Measurements from ENCODE around the gene LAIR2. TPM values are rescaled to one million over a fixed set of nuclear protein-coding genes. Genes with fewer than 3 reads are reported as not detected.

The LAIR2 gene
- total and polyA plus RNA-seq, 2 of the 13 experiments (the other 11 are each of a cell fraction or from before 2014, with no cell fraction given), result 1.3 to 1.9 TPM

DNA sequence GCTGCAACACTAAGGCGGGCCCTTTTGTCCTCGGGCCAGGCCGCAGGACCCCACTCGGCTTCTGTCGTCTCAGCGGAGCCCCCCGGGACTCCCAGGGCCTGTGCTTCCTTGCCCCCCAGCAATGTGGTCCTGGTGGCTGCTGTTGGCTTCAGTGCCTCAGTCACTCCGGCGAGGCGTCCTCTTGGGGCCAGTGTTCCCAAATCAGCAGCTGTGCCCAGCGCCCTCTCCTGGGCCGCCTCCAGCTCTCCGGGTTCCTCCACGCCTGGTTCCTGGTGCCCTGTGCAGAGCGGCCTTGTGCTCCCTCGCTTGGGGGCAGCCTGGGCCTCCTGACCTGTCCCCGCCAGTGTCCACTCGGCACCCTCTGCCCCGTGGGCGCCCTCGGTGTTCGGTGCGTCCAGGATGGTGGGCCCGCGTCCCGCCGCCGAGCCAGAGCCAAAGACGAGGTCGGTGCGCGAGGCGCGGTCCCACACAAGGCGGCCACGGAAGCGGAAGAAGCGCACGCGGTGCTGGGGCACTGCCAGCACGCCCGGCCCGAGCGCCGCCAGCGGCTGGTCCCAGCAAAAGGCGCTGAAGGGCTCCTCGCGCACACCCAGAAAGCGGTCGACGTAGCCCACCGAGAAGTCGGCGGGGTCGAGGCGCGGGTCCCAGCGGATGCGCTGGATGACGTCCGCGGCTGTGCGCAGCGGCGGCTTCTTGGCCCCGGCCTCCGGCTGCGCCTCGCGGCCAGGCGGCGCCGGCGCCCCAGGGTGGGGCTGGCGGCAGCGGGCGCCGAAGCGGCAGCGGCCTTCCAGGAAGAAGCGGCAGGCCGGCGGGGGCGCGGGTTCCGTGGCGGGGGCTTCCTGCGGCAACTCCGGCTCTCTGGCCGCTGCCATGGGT lies 39.7 kb upstream of the LAIR2 start (continued):
- TF ChIP-seq ZBTB43 (CRISPR knock-in tag; conservative IDR thresholded peaks at IDR 0.05), result no peak; the same call in 1 of the 2 replicates
- 0 out of 2 replicates have a peak, but pooled peaks have one; percentile 30 for TF ChIP-seq FOXM1 (CRISPR knock-in tag; IDR thresholded peaks at IDR 0.05)
- TF ChIP-seq NR2F1 (CRISPR knock-in tag; IDR thresholded peaks at IDR 0.05), result no peak
- TF ChIP-seq ATF7-NPFF (CRISPR knock-in tag; IDR thresholded peaks at IDR 0.05; ENCODE audit: low read depth), result peak; percentile 92
- TF ChIP-seq ZNF282 (IDR thresholded peaks at IDR 0.05; ENCODE audit: partially characterized antibody), result no peak
- no peak for TF ChIP-seq NFE2 (CRISPR knock-in tag; IDR thresholded peaks at IDR 0.05)
- TF ChIP-seq, protein P1, sequence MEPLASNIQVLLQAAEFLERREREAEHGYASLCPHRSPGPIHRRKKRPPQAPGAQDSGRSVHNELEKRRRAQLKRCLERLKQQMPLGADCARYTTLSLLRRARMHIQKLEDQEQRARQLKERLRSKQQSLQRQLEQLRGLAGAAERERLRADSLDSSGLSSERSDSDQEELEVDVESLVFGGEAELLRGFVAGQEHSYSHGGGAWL (CRISPR knock-in tag; IDR thresholded peaks at IDR 0.05), result no peak
- TF ChIP-seq ARHGAP35 (CRISPR knock-in tag; IDR thresholded peaks at IDR 0.05; ENCODE audit: borderline replicate concordance), result no peak
- peak; percentile 74; the same call in 1 of the 2 replicates for TF ChIP-seq NFIB (CRISPR knock-in tag; IDR thresholded peaks at IDR 0.05; ENCODE audit: borderline replicate concordance)
- TF ChIP-seq FIP1L1 (IDR thresholded peaks at IDR 0.05; ENCODE audit: borderline replicate concordance, insufficient read depth, low read depth, low read length), result no peak
- TF ChIP-seq ZNF460 (CRISPR knock-in tag; IDR thresholded peaks at IDR 0.05; ENCODE audit: borderline replicate concordance), result no peak
- TF ChIP-seq, protein P2, sequence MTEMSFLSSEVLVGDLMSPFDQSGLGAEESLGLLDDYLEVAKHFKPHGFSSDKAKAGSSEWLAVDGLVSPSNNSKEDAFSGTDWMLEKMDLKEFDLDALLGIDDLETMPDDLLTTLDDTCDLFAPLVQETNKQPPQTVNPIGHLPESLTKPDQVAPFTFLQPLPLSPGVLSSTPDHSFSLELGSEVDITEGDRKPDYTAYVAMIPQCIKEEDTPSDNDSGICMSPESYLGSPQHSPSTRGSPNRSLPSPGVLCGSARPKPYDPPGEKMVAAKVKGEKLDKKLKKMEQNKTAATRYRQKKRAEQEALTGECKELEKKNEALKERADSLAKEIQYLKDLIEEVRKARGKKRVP (CRISPR knock-in tag; IDR thresholded peaks at IDR 0.05), result no peak
- TF ChIP-seq CEBPG (CRISPR knock-in tag; IDR thresholded peaks at IDR 0.05), result no peak
- no peak for TF ChIP-seq ARNTL (CRISPR knock-in tag; IDR thresholded peaks at IDR 0.05)
- peak; percentile 28; the same call in 1 of the 2 replicates for TF ChIP-seq ZNF558 (CRISPR knock-in tag; IDR thresholded peaks at IDR 0.05; ENCODE audit: borderline replicate concordance)
- TF ChIP-seq, protein P3, sequence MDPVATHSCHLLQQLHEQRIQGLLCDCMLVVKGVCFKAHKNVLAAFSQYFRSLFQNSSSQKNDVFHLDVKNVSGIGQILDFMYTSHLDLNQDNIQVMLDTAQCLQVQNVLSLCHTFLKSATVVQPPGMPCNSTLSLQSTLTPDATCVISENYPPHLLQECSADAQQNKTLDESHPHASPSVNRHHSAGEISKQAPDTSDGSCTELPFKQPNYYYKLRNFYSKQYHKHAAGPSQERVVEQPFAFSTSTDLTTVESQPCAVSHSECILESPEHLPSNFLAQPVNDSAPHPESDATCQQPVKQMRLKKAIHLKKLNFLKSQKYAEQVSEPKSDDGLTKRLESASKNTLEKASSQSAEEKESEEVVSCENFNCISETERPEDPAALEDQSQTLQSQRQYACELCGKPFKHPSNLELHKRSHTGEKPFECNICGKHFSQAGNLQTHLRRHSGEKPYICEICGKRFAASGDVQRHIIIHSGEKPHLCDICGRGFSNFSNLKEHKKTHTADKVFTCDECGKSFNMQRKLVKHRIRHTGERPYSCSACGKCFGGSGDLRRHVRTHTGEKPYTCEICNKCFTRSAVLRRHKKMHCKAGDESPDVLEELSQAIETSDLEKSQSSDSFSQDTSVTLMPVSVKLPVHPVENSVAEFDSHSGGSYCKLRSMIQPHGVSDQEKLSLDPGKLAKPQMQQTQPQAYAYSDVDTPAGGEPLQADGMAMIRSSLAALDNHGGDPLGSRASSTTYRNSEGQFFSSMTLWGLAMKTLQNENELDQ (CRISPR knock-in tag; IDR thresholded peaks at IDR 0.05; ENCODE audit: borderline replicate concordance), result no peak
- TF ChIP-seq, protein P4, sequence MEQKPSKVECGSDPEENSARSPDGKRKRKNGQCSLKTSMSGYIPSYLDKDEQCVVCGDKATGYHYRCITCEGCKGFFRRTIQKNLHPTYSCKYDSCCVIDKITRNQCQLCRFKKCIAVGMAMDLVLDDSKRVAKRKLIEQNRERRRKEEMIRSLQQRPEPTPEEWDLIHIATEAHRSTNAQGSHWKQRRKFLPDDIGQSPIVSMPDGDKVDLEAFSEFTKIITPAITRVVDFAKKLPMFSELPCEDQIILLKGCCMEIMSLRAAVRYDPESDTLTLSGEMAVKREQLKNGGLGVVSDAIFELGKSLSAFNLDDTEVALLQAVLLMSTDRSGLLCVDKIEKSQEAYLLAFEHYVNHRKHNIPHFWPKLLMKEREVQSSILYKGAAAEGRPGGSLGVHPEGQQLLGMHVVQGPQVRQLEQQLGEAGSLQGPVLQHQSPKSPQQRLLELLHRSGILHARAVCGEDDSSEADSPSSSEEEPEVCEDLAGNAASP (CRISPR knock-in tag; IDR thresholded peaks at IDR 0.05; ENCODE audit: borderline replicate concordance), result no peak
- no peak for TF ChIP-seq MIER2 (CRISPR knock-in tag; IDR thresholded peaks at IDR 0.05)
- peak; percentile 61 for TF ChIP-seq XRCC5 (optimal IDR thresholded peaks at IDR 0.05; ENCODE audit: low read length)
- TF ChIP-seq SCMH1 (CRISPR knock-in tag; IDR thresholded peaks at IDR 0.05; ENCODE audit: borderline replicate concordance), result no peak
- TF ChIP-seq SAP130 (CRISPR knock-in tag; IDR thresholded peaks at IDR 0.05; ENCODE audit: low read depth), result peak; percentile 43
- no peak for TF ChIP-seq THYN1 (CRISPR knock-in tag; IDR thresholded peaks at IDR 0.05; ENCODE audit: borderline replicate concordance, low read depth)
- no peak for TF ChIP-seq ZNF224 (CRISPR knock-in tag; IDR thresholded peaks at IDR 0.05)
